Neural cell (in vitro differentiated cells): ENCODE results near the gene CFAP43.

Experiments
- EP300 ChIP-seq: fragments of 450-650 bp; conservative IDR thresholded peaks from 2 replicates; pipeline ENCODE4 v1.6.1; 2014; ENCODE audit warnings: antibody characterized with exemption, mild to moderate bottlenecking, moderate library complexity; ENCODE audit not compliant: poor library complexity, severe bottlenecking
- EZH2 ChIP-seq: fragments of 200-600, 300-800 bp; shearing (Covaris generic), sonication (generic); IDR thresholded peaks from 2 replicates; pipeline ENCODE4 v1.6.1; 2014; ENCODE audit warnings: antibody characterized with exemption, low read length, borderline replicate concordance, mild to moderate bottlenecking; ENCODE audit not compliant: insufficient read depth, poor library complexity, severe bottlenecking
- POLR2AphosphoS5 ChIP-seq: IDR thresholded peaks from 2 replicates; pipeline ENCODE4 v1.6.1; 2012
- RAD21 ChIP-seq: fragments of 450-650 bp; conservative IDR thresholded peaks from 2 replicates; pipeline ENCODE4 v1.6.1; 2014; ENCODE audit warnings: antibody characterized with exemption, mild to moderate bottlenecking, moderate library complexity
- SMC3 ChIP-seq: fragments of 450-650 bp; conservative IDR thresholded peaks from 2 replicates; pipeline ENCODE4 v1.6.1; 2014; ENCODE audit warnings: antibody characterized with exemption, mild to moderate bottlenecking, moderate library complexity; ENCODE audit not compliant: poor library complexity
- TAF1 ChIP-seq: IDR thresholded peaks from 2 replicates; pipeline ENCODE4 v1.6.1; 2012; ENCODE audit warnings: low read depth
- TF ChIP-seq, protein P1 (sequence below): fragments of 450-650 bp; IDR thresholded peaks from 2 replicates; pipeline ENCODE4 v1.5.1; 2014; ENCODE audit warnings: antibody characterized with exemption, mild to moderate bottlenecking, moderate library complexity; ENCODE audit not compliant: poor library complexity, severe bottlenecking
- TF ChIP-seq, protein P2 (sequence below): IDR thresholded peaks from 2 replicates; pipeline ENCODE4 v1.6.1; 2012; ENCODE audit warnings: borderline replicate concordance

DNA sequence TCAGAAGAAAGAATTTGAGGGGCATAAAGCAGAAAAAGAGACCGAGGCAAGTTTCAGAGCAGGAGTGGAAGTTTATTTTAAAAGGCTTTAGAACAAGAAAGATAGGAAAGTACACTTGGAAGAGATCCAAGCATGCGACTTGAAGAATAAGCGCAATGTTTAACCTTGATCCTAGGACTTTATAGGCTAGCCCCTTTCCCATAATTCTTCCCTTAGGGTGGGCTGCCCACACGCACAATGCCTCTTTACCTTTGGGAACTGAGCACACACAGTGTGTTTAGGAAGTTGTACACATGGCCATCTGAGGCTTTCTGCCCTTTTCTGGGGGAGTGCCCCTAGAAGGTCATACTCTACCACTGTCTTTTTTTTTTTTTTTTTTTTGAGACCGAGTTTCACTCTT, 11.3 kb upstream of the CFAP43 start:
- no peak for TF ChIP-seq RAD21
- TF ChIP-seq, protein P1, sequence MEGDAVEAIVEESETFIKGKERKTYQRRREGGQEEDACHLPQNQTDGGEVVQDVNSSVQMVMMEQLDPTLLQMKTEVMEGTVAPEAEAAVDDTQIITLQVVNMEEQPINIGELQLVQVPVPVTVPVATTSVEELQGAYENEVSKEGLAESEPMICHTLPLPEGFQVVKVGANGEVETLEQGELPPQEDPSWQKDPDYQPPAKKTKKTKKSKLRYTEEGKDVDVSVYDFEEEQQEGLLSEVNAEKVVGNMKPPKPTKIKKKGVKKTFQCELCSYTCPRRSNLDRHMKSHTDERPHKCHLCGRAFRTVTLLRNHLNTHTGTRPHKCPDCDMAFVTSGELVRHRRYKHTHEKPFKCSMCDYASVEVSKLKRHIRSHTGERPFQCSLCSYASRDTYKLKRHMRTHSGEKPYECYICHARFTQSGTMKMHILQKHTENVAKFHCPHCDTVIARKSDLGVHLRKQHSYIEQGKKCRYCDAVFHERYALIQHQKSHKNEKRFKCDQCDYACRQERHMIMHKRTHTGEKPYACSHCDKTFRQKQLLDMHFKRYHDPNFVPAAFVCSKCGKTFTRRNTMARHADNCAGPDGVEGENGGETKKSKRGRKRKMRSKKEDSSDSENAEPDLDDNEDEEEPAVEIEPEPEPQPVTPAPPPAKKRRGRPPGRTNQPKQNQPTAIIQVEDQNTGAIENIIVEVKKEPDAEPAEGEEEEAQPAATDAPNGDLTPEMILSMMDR, result no peak
- TF ChIP-seq EZH2, result no peak
- no peak for TF ChIP-seq TAF1
- TF ChIP-seq POLR2AphosphoS5, result no peak
- TF ChIP-seq, protein P2, sequence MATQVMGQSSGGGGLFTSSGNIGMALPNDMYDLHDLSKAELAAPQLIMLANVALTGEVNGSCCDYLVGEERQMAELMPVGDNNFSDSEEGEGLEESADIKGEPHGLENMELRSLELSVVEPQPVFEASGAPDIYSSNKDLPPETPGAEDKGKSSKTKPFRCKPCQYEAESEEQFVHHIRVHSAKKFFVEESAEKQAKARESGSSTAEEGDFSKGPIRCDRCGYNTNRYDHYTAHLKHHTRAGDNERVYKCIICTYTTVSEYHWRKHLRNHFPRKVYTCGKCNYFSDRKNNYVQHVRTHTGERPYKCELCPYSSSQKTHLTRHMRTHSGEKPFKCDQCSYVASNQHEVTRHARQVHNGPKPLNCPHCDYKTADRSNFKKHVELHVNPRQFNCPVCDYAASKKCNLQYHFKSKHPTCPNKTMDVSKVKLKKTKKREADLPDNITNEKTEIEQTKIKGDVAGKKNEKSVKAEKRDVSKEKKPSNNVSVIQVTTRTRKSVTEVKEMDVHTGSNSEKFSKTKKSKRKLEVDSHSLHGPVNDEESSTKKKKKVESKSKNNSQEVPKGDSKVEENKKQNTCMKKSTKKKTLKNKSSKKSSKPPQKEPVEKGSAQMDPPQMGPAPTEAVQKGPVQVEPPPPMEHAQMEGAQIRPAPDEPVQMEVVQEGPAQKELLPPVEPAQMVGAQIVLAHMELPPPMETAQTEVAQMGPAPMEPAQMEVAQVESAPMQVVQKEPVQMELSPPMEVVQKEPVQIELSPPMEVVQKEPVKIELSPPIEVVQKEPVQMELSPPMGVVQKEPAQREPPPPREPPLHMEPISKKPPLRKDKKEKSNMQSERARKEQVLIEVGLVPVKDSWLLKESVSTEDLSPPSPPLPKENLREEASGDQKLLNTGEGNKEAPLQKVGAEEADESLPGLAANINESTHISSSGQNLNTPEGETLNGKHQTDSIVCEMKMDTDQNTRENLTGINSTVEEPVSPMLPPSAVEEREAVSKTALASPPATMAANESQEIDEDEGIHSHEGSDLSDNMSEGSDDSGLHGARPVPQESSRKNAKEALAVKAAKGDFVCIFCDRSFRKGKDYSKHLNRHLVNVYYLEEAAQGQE, result no peak
- TF ChIP-seq EP300, result no peak
- no peak for TF ChIP-seq SMC3
